ENCODE data around the gene VWA3B.

The VWA3B gene

GRCh38 chr2:98175811-98176210 lies 88.8 kb downstream of the VWA3B start:
- DNase-seq, result no peak

GRCh38 chr2:98177286-98177685 lies 90.3 kb downstream of the VWA3B start:
- DNase-seq, result no peak

GRCh38 chr2:98177986-98178385 lies 91.0 kb downstream of the VWA3B start:
- DNase-seq, result no peak

- DNase-seq, result no peak
Observed at GRCh38 chr2:98180456-98180855, 93.5 kb downstream of the VWA3B start.

DNA sequence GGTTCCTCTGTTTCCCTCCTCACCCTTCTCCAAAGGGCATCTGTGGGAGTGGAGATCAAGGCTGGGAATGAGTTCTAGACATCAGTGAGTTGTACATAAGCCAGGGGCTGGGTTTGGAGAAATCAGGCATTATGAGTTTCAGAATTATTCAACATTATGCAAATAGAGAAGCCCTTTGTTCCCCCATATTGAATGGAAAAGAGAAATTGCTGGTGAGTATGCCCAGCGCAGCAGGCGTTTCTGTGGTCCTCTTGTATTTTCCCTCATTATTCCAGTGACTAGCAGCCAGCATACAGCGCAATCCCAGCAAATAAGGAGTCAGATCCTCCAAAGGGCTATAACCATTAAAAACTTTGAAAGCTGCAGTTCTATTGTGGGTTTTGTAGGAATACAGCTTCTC lies 94.4 kb downstream of the VWA3B start:
- DNase-seq, result no peak

- DNase-seq, result no peak
Observed at GRCh38 chr2:98185801-98186200, 98.8 kb downstream of the VWA3B start.

DNA sequence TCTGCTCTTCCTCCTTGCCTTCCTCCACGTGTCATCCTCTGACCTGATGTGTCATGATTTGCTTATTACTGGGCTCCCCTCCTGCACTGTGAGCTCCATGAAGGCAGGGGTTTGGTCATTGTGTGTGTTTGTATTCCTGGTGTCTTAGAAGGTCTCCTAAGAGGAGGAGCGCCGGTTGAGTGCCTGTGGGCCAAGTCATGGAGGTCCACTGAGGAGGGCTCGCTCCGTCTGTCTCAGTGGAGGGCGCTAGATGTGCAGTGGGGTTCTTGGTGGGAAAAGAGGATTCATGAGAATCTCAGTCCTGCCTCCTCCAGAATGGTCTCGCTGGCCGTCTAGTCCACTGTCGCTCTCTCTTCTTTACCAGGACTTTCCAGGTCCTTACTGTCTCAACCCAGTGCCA lies 100.2 kb downstream of the VWA3B start:
- no peak for DNase-seq

- DNase-seq, result no peak
Observed at GRCh38 chr2:98188351-98189046, 101.5 kb downstream of the VWA3B start.

DNA sequence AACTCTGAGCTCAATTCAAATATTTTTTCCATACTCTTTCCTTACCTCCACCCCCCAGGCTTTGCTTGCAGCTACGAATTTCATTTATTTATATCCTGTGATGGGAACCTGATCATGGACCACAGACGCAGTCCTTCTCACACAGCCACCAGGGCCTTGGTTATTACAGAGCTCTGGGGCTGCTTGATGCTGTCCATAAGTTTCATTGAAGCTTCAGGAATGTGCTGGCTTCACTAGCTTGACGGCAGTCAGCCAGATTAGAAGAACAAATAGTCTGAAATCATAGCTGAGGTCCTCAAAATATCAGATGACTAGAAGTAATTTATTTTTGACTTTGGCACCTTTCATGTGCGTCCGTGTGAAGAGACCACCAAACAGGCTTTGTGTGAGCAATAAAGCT lies 104.9 kb downstream of the VWA3B start:
- no peak for DNase-seq

GRCh38 chr2:98201576-98201975 lies 114.6 kb downstream of the VWA3B start:
- DNase-seq, result no peak

GRCh38 chr2:98205889-98206288 lies 118.9 kb downstream of the VWA3B start:
- DNase-seq, result no peak

GRCh38 chr2:98212092-98213000 lies 125.4 kb downstream of the VWA3B start:
- peak; percentile 18 for DNase-seq

DNA sequence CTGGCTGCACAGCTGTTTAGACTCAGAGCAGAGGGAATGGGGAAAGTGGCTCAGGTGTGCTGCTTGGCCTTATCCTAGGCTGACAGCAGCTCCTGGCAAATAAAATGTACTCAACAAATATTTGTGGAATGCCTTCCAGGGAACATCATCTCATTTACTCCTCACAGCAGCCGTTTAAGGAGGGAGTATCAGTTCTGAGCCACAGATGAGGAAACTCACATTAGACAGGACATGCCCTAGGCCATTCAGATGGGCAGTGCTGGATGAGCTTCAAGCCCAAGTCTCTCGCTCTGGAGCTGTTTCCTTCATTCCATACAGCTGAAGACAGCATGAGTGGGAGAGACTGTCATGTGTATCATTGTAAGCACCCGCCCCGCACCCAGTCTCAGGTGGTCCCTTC lies 129.6 kb downstream of the VWA3B start:
- no peak for DNase-seq

- DNase-seq, result no peak
Observed at GRCh38 chr2:98219152-98219551, 132.2 kb downstream of the VWA3B start.

- DNase-seq, result no peak
Observed at GRCh38 chr2:98233941-98234340, 147.0 kb downstream of the VWA3B start.

GRCh38 chr2:98234776-98235175 lies 147.8 kb downstream of the VWA3B start:
- DNase-seq, result peak; percentile 51

DNA sequence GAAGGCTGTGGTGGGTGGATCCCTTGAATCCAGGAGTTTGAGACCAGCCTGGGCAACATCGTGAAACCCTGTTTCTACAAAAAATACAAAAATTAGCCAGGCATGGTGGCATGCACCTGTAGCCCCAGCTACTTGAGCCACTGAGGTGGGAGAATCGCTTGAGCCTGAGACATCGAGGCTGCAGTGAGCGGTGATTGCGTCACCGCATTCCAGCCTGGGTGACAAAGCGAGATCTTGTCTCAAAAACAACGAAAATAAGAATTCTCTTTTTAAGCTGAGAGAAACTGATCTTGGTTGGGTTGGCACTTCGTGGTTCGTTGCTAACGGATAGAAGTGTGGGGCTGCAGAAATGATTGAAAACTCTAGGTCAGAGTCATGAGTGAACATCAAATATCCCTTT lies 150.0 kb downstream of the VWA3B start:
- no peak for DNase-seq

- no peak for DNase-seq
Observed at GRCh38 chr2:98240786-98241398, 153.9 kb downstream of the VWA3B start.

- DNase-seq, result peak; percentile 19
Observed at GRCh38 chr2:98241592-98241991, 154.6 kb downstream of the VWA3B start.

DNA sequence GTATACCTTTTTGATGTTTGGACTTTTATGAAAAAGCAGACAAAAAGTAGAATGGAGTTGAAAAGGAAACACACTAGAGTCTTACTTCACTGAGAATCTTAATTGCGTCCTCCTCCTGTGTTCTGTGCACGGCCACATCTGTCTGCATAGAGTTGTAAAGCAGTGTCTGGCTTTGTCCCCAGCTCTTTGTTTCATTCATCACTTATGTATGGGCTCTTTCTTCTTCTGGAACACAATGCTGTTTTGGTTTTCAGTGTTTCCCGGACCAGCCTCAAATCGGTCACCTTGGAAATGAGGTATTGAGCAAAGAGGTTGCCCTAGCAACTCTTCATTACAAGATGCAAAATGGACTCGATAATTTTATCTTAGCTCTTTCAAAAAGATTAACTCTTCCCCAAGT lies 155.0 kb downstream of the VWA3B start:
- DNase-seq, result peak; percentile 55

GRCh38 chr2:98245491-98245890 lies 158.5 kb downstream of the VWA3B start:
- DNase-seq, result no peak

GRCh38 chr2:98247383-98247782 lies 160.4 kb downstream of the VWA3B start:
- DNase-seq, result no peak

DNA sequence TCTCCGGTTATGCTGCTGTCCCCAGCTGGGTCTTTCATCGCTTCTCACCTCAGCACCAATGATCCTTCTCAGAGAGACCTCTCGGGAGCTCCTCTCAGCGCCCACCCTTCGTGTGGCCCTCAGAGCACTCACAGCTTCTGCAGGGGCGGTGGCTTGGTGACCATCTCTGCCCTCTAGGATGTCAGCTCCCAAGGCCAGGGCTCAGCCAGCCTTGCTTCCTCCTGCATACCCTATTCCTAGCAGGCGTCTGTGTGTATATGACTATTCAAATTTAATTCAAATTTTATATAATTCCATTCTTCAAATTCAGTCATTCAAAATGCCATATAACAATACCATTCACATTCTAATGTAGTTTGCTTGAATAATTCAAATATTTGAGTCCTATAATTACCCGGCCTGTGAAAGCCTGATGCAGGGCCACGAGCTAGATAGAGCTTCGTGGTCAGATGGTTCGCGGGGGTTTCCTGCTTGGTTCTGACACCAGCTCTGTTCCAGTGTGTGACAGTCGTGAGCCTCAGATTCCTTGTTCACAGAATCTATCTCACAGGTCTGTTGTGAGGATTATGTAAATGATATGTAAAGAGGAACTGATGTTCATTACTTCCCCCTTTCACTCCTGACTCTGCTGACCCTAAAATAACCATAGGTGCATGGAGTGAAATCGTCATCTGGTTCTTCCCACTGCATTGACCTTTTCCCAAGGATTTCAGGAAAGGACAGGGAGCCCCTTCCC lies 165.2 kb downstream of the VWA3B start:
- DNase-seq, result no peak

All from retina (tissue), 1 donor.